Activated CD4-positive, alpha-beta T cell treated with anti-CD3 and anti-CD28 coated beads, Interleukin-2, amount 10 ng/mL, durations not matched to agents 7 days and 5 days (primary cell): ENCODE measurements around the gene MGAT4B. TPM values are rescaled to one million over a fixed set of nuclear protein-coding genes. Genes with fewer than 3 reads are reported as not detected.

Experiments used
- CTCF ChIA-PET: fragments of 350-600 bp; sonication (Branson Sonifier 250); formaldehyde crosslinking; loops from one replicate; lab custom pipeline; 2021; ENCODE audit warnings: antibody characterized with exemption; lab: Charles Lee
- POLR2A ChIA-PET: fragments of 350-600 bp; sonication (Branson Sonifier 250); formaldehyde crosslinking; loops from one replicate; lab custom pipeline; 2021; ENCODE audit warnings: antibody characterized with exemption; lab: Charles Lee
- DNase-seq: peaks from one replicate; pipeline ENCODE4 v3.0.0-alpha.2; 2020
- H3K27ac Mint-ChIP-seq: one replicate; pipeline ENCODE4 v1.8.0; 2021; ENCODE audit warnings: mild to moderate bottlenecking, moderate library complexity, mixed read lengths
- H3K27me3 Mint-ChIP-seq: one replicate; pipeline ENCODE4 v1.8.0; 2021; ENCODE audit warnings: mixed read lengths
- H3K36me3 Mint-ChIP-seq: one replicate; pipeline ENCODE4 v1.8.0; 2021; ENCODE audit warnings: low read depth, mixed read lengths
- H3K4me1 Mint-ChIP-seq: one replicate; pipeline ENCODE4 v1.8.0; 2021; ENCODE audit warnings: mixed read lengths
- H3K4me3 Mint-ChIP-seq: one replicate; pipeline ENCODE4 v1.8.0; 2021; ENCODE audit warnings: mild to moderate bottlenecking, moderate library complexity, mixed read lengths
- H3K9me3 Mint-ChIP-seq: one replicate; pipeline ENCODE4 v1.8.0; 2021; ENCODE audit warnings: mixed read lengths
- microRNA-seq: library from miRNA; unstranded; fragments of <30 nt; microRNA quantifications from one replicate; pipeline ENCODE4 v1.2.0, GENCODE V29; 2021; ENCODE audit warnings: borderline microRNAs expressed, borderline replicate concordance
- total RNA-seq, 2 experiments: library from RNA; stranded (reverse); gene quantifications; one replicate each; pipeline ENCODE4 v1.2.3, GENCODE V29; 2021

Gene MGAT4B
- total RNA-seq, 2 experiments from 2014 or later: 86.2 to 87.7 TPM

GRCh38 chr5:179758955-179759354, 47.7 kb downstream of the MGAT4B start:
- Mint-ChIP-seq H3K4me1 (peaks cover 71% of the 10 kb centered on the region), H3K27me3 (no peaks in the 10 kb centered on the region), H3K9me3 (no peaks in the 10 kb centered on the region), H3K36me3 (peaks cover 1% of the 10 kb centered on the region), H3K4me3 (no peak overlapping the region), H3K27ac (no peak overlapping the region)
- POLR2A ChIA-PET: no interaction called here
- DNase-seq: no peak
- CTCF ChIA-PET: interaction anchor here (0.6 to 0.7 kb wide), 4 partner anchors 23 to 532 kb away, joined by 3 to 5 read pairs (median 3); no protein-coding TSS in a partner anchor

- Mint-ChIP-seq H3K27me3 (no peaks in the 10 kb centered on the region), H3K4me3 (no peak overlapping the region), H3K27ac (no peak overlapping the region), H3K4me1 (peaks cover 44% of the 10 kb centered on the region), H3K36me3 (peaks cover 11% of the 10 kb centered on the region), H3K9me3 (no peaks in the 10 kb centered on the region)
- DNase-seq: no peak
- ChIA-PET CTCF (interaction anchor here (0.7 to 1.8 kb wide), 6 partner anchors 11 to 131 kb away, joined by 3 to 5 read pairs (median 3); no protein-coding TSS in a partner anchor), POLR2A (interaction anchor here (0.6 kb wide), 1 partner anchor 165 kb away, joined by 3 read pairs; no protein-coding TSS in a partner anchor)
These were observed 51.6 kb downstream of the MGAT4B start for GRCh38 chr5:179755022-179755421.

GRCh38 chr5:179753971-179754370, 52.7 kb downstream of the MGAT4B start:
- CTCF ChIA-PET: interaction anchor here (0.6 to 1.5 kb wide), 2 partner anchors 9 to 24 kb away, joined by 3 read pairs; no protein-coding TSS in a partner anchor

GRCh38 chr5:179749857-179750508, 56.7 kb downstream of the MGAT4B start:
- ChIA-PET POLR2A (no interaction called here), CTCF (interaction anchor here (2.7 kb wide), 1 partner anchor 13 kb away, joined by 6 read pairs; no protein-coding TSS in a partner anchor)
- Mint-ChIP-seq H3K36me3 (peaks cover 34% of the 10 kb centered on the region), H3K9me3 (no peaks in the 10 kb centered on the region), H3K4me1 (peaks cover 23% of the 10 kb centered on the region), H3K4me3 (no peak overlapping the region), H3K27me3 (no peaks in the 10 kb centered on the region), H3K27ac (no peak overlapping the region)
- no peak for DNase-seq

More at GRCh38 chr5:179753971-179754370, 52.7 kb downstream of the MGAT4B start:
- POLR2A ChIA-PET: interaction anchor here (0.5 to 0.8 kb wide), 2 partner anchors 89 to 122 kb away, joined by 3 to 4 read pairs; no protein-coding TSS in a partner anchor
- no peak for DNase-seq
- no peaks in the 10 kb centered on the region for H3K9me3 Mint-ChIP-seq
- H3K27ac Mint-ChIP-seq: peak overlapping the region; percentile 46
- no peak overlapping the region for H3K4me3 Mint-ChIP-seq
- H3K36me3 Mint-ChIP-seq: peaks cover 21% of the 10 kb centered on the region
- peaks cover 33% of the 10 kb centered on the region for H3K4me1 Mint-ChIP-seq
- H3K27me3 Mint-ChIP-seq: no peaks in the 10 kb centered on the region

- Mint-ChIP-seq H3K4me1 (peaks cover 6% of the 10 kb centered on the region), H3K36me3 (peaks cover 30% of the 10 kb centered on the region), H3K9me3 (no peaks in the 10 kb centered on the region), H3K4me3 (no peak overlapping the region), H3K27ac (no peak overlapping the region), H3K27me3 (no peaks in the 10 kb centered on the region)
- POLR2A ChIA-PET: no interaction called here
- CTCF ChIA-PET: no interaction called here
- no peak for DNase-seq
These were observed 58.9 kb downstream of the MGAT4B start for GRCh38 chr5:179747811-179748210.

Small RNA genes within 50 kb of the gene (microRNA-seq; reads per million reads assigned to microRNA genes)
- gene MIR1229: 3.2 reads per million, percentile 19 among the genes with 10 or more reads in this experiment

Other genes starting within 250 kb of the MGAT4B start
- 100 to 1,000 TPM; 895 to 954 TPM for gene HNRNPH1, start 183.2 kb downstream of the MGAT4B start, total RNA-seq
- under 1 TPM; 0.35 to 0.44 TPM for gene CBY3, start 125.8 kb downstream of the MGAT4B start, total RNA-seq
- gene CANX, start 107.9 kb downstream of the MGAT4B start, total RNA-seq: 100 to 1,000 TPM; 369 to 418 TPM
- gene MAML1, start 74.0 kb downstream of the MGAT4B start, total RNA-seq: 10 to 100 TPM; 34.3 to 34.9 TPM
- gene LTC4S, start 12.9 kb downstream of the MGAT4B start, total RNA-seq: 1 to 10 TPM; 1.4 to 2.5 TPM
- 10 to 100 TPM; 79.6 to 93.0 TPM for gene SQSTM1, start 14.0 kb upstream of the MGAT4B start, total RNA-seq
- gene MRNIP, start 52.0 kb upstream of the MGAT4B start, total RNA-seq: 10 to 100 TPM; 11.7 to 16.8 TPM
- 10 to 100 TPM; 86.4 to 92.9 TPM for gene TBC1D9B, start 101.0 kb upstream of the MGAT4B start, total RNA-seq